DOHH2 (cell line): Measurements from ENCODE around the gene MTTP.

Experiments
- EZH2phosphoT487 ChIP-seq: fragments of 200-600 bp; sonication (generic); IDR thresholded peaks from 2 replicates; pipeline ENCODE4 v1.6.1; 2017; ENCODE audit warnings: borderline replicate concordance, mild to moderate bottlenecking, antibody characterized with exemption, low read length, moderate library complexity, mixed read lengths
- TF ChIP-seq, protein P1 (sequence below): fragments of 200-600 bp; sonication (generic); IDR thresholded peaks from one replicate; pipeline ENCODE4 v1.5.1; 2014; ENCODE audit warnings: antibody characterized with exemption, mild to moderate bottlenecking, low read depth, low read length; ENCODE audit not compliant: poor library complexity, severe bottlenecking

DNA sequence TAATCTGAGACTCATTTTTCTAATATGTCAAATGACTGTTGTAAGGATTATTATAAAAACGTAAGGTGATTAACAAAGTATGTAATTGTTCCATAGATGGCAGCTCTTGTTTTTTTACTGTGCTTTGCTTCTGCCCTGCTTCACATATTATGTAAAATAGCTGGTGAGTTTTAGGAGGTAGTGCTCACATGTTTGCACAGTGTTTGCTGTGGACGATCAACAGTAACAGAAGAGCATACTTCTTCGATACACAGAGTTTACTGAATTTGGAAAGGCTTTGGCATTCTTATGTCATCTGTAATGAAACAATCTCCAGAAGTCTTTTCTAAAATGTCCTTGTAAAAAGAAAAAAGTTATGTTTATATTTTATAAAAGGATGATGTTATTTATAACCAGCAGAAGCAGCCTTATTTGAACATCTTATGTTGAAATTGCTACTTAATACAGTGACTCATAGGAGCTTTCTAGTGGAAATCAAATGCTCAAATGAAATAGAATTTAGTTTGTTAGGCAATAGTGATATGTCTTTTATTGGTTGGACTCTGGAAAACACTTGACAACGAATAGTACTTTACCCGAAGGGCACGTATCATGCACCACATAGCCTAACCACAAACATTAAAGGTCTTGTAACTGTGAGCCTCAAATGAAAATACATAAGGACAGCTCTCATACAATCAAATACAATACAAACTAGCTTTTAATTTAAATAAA, 1.9 kb upstream of the MTTP start:
- TF ChIP-seq, protein P1, sequence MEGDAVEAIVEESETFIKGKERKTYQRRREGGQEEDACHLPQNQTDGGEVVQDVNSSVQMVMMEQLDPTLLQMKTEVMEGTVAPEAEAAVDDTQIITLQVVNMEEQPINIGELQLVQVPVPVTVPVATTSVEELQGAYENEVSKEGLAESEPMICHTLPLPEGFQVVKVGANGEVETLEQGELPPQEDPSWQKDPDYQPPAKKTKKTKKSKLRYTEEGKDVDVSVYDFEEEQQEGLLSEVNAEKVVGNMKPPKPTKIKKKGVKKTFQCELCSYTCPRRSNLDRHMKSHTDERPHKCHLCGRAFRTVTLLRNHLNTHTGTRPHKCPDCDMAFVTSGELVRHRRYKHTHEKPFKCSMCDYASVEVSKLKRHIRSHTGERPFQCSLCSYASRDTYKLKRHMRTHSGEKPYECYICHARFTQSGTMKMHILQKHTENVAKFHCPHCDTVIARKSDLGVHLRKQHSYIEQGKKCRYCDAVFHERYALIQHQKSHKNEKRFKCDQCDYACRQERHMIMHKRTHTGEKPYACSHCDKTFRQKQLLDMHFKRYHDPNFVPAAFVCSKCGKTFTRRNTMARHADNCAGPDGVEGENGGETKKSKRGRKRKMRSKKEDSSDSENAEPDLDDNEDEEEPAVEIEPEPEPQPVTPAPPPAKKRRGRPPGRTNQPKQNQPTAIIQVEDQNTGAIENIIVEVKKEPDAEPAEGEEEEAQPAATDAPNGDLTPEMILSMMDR = no peak
- no peak for TF ChIP-seq EZH2phosphoT487
